HCT116 (cell line): ENCODE data around the gene SEC61A2. TPM values are rescaled to one million over a fixed set of nuclear protein-coding genes. Genes with fewer than 3 reads are reported as not detected.
A peak's percentile ranks its signal among the peaks of the same experiment; 100 is the strongest.

ENCODE experiments used
- ATAC-seq: fragments of 200-7000 bp; cut with Tn5 transposase; 2 replicates; pipeline ENCODE4 v1.9.1; 2020; ENCODE audit warnings: mild to moderate bottlenecking, moderate library complexity
- BruUV-seq: library from RNA; stranded (reverse); fragments of 400-500 nt; replicated peaks from 2 replicates; lab custom pipeline; 2021; lab: Mats Ljungman, UMichigan
- CTCF ChIA-PET: fragments of 300-600 bp; sonication (Branson Sonifier 250); formaldehyde crosslinking; loops from one replicate; lab custom pipeline; 2021; ENCODE audit warnings: antibody characterized with exemption; lab: Charles Lee
- POLR2A ChIA-PET: fragments of 300-600, 350-600 bp; sonication (Branson Sonifier 250); formaldehyde crosslinking; loops from one replicate; lab custom pipeline; 2021; ENCODE audit warnings: antibody characterized with exemption; lab: Charles Lee
- RAD21 ChIA-PET, 2 experiments: fragments of 300-600 bp; sonication (Branson Sonifier 250); formaldehyde crosslinking; loops; one replicate each; lab custom pipeline; 2023; ENCODE audit warnings: low total read pairs in 2 of 2; ENCODE audit not compliant: uncharacterized antibody in 2 of 2, unreplicated experiment in 2 of 2, low non-redundant PET in 1 of 2; lab: Charles Lee
- DNase-seq: peaks from one replicate; pipeline ENCODE4 v3.0.0-alpha.2; 2010; ENCODE audit warnings: low read depth, low spot score
- H2AFZ ChIP-seq: fragments of 200-600 bp; shearing (Covaris generic), sonication (generic); 2 replicates; pipeline ENCODE4 v1.6.1; 2017; ENCODE audit warnings: low read depth, mixed run types, mixed read lengths, antibody characterized with exemption, low read length; ENCODE audit not compliant: poor library complexity, severe bottlenecking
- H3K27ac ChIP-seq: 2 replicates; pipeline ENCODE4 v1.5.1; 2012; ENCODE audit warnings: low read depth, low read length
- H3K27me3 ChIP-seq: fragments of 200-600 bp; sonication (generic); 2 replicates; pipeline ENCODE4 v1.6.1; 2016; ENCODE audit warnings: mixed run types, low read length, mixed read lengths; ENCODE audit not compliant: insufficient read depth
- H3K36me3 ChIP-seq, 2 experiments: fragments of 200-500 bp in 1 of 2; fragments of 200-600 bp in 1 of 2; sonication (Bioruptor generic) in 1 of 2; sonication (generic) in 1 of 2; 2 replicates each; pipeline versions ENCODE4 v1.5.1 to v1.6.1; 2014 to 2016; ENCODE audit warnings: low read length in 2 of 2, inconsistent platforms in 1 of 2, mixed read lengths in 1 of 2, mixed run types in 1 of 2; ENCODE audit not compliant: insufficient read depth in 2 of 2, control insufficient read depth in 1 of 2
- H3K4me1 ChIP-seq, 2 experiments: fragments of 200-600 bp in 1 of 2; sonication (generic) in 1 of 2; 2 replicates each; pipeline versions ENCODE4 v1.5.1 to v1.6.1; 2012 to 2017; ENCODE audit warnings: low read length in 2 of 2, inconsistent platforms in 1 of 2, mild to moderate bottlenecking in 1 of 2, mixed read lengths in 1 of 2, mixed run types in 1 of 2, moderate library complexity in 1 of 2; ENCODE audit not compliant: insufficient read depth in 2 of 2, control insufficient read depth in 1 of 2
- H3K4me2 ChIP-seq: fragments of 200-600 bp; sonication (generic); 2 replicates; pipeline ENCODE4 v1.6.1; 2017; ENCODE audit warnings: mixed run types, low read length, mixed read lengths
- H3K4me3 ChIP-seq, 2 experiments: fragments of 200-600 bp in 1 of 2; sonication (generic) in 1 of 2; replicated peaks in 1 of 2; 2 replicates each; pipeline ENCODE4 v1.5.1; 2011 to 2016; ENCODE audit warnings: low read length in 2 of 2, control low read depth in 1 of 2, low read depth in 1 of 2, mild to moderate bottlenecking in 1 of 2, mixed read lengths in 1 of 2, mixed run types in 1 of 2
- H3K79me2 ChIP-seq: fragments of 200-600 bp; sonication (generic); 2 replicates; pipeline ENCODE4 v1.6.1; 2017; ENCODE audit warnings: mild to moderate bottlenecking, mixed run types, low read length, moderate library complexity, mixed read lengths; ENCODE audit not compliant: insufficient read depth
- H3K9ac ChIP-seq: fragments of 200-600 bp; sonication (generic); 2 replicates; pipeline ENCODE4 v1.6.1; 2016; ENCODE audit warnings: low read length, mixed read lengths
- H3K9me2 ChIP-seq: fragments of 200-600 bp; sonication (generic), shearing (Covaris generic); 2 replicates; pipeline ENCODE4 v1.6.1; 2017; ENCODE audit warnings: mixed run types, mild to moderate bottlenecking, moderate library complexity; ENCODE audit not compliant: insufficient read depth
- H3K9me3 ChIP-seq, 2 experiments: fragments of 200-500 bp in 1 of 2; fragments of 200-600 bp in 1 of 2; sonication (Bioruptor generic) in 1 of 2; sonication (generic) in 1 of 2; 2 replicates each; pipeline ENCODE4 v1.6.1; 2014 to 2017; ENCODE audit warnings: low read length in 2 of 2, mixed read lengths in 2 of 2, inconsistent platforms in 1 of 2, low read depth in 1 of 2, mild to moderate bottlenecking in 1 of 2, mixed run types in 1 of 2, moderate library complexity in 1 of 2; ENCODE audit not compliant: control insufficient read depth in 1 of 2, insufficient read depth in 1 of 2
- H4K20me1 ChIP-seq: fragments of 200-600 bp; sonication (generic), shearing (Covaris generic); 2 replicates; pipeline ENCODE4 v1.6.1; 2017; ENCODE audit warnings: mixed run types, mild to moderate bottlenecking, moderate library complexity; ENCODE audit not compliant: insufficient read depth
- CBX3 ChIP-seq: IDR thresholded peaks from 2 replicates; pipeline ENCODE4 v1.6.1; 2012; ENCODE audit warnings: low read depth
- ELF1 ChIP-seq: IDR thresholded peaks from 2 replicates; pipeline ENCODE4 v1.6.1; 2012; ENCODE audit warnings: low read depth, borderline replicate concordance
- EZH2 ChIP-seq: fragments of 200-600 bp; sonication (generic); IDR thresholded peaks from 2 replicates; pipeline ENCODE4 v1.6.1; 2017; ENCODE audit warnings: antibody characterized with exemption, mixed run types
- EZH2phosphoT487 ChIP-seq: fragments of 200-600 bp; IDR thresholded peaks from 2 replicates; pipeline ENCODE4 v1.6.1; 2018; ENCODE audit warnings: antibody characterized with exemption, borderline replicate concordance
- FOSL1 ChIP-seq: IDR thresholded peaks from 2 replicates; pipeline ENCODE4 v1.6.1; 2012; ENCODE audit warnings: low read depth
- JUND ChIP-seq: IDR thresholded peaks from 2 replicates; pipeline ENCODE4 v1.6.1; 2012
- SIN3A ChIP-seq: IDR thresholded peaks from 2 replicates; pipeline ENCODE4 v1.6.1; 2012; ENCODE audit warnings: low read depth
- SP1 ChIP-seq: IDR thresholded peaks from 2 replicates; pipeline ENCODE4 v1.6.1; 2012; ENCODE audit warnings: low read depth
- SRF ChIP-seq: IDR thresholded peaks from 2 replicates; pipeline ENCODE4 v1.6.1; 2012; ENCODE audit warnings: low read depth
- TCF7L2 ChIP-seq: IDR thresholded peaks from 2 replicates; pipeline ENCODE4 v1.7.0; 2011; ENCODE audit warnings: borderline replicate concordance, inconsistent platforms; ENCODE audit not compliant: insufficient read depth, insufficient read length; ENCODE audit errors: extremely low read depth
- YY1 ChIP-seq: IDR thresholded peaks from 2 replicates; pipeline ENCODE4 v1.6.1; 2011; ENCODE audit warnings: low read length, low read depth, moderate library complexity, mild to moderate bottlenecking; ENCODE audit not compliant: insufficient replicate concordance; ENCODE audit errors: extremely low read depth
- ZFX ChIP-seq: fragments of 450-650 bp; IDR thresholded peaks from 2 replicates; pipeline ENCODE4 v1.6.1; 2017
- intact Hi-C: fragments of 100-400 bp; cut with micrococcal nuclease; formaldehyde crosslinking; loops from 2 replicates; pipeline ENCODE4 v1.10.0; 2022
- total RNA-seq: library from RNA; stranded (reverse); gene quantifications from one replicate; pipeline ENCODE4 v1.2.1, GENCODE V29; 2021; ENCODE audit not compliant: unreplicated experiment
- TF ChIP-seq, protein P1 (sequence below): IDR thresholded peaks from 2 replicates; pipeline ENCODE4 v1.6.1; 2012
- TF ChIP-seq, protein P2 (sequence below): IDR thresholded peaks from 2 replicates; pipeline ENCODE4 v1.6.1; 2012; ENCODE audit warnings: low read depth
- TF ChIP-seq, protein P3 (sequence below): IDR thresholded peaks from 2 replicates; pipeline ENCODE4 v1.6.1; 2011; ENCODE audit warnings: mild to moderate bottlenecking, low read length, moderate library complexity; ENCODE audit not compliant: insufficient replicate concordance; ENCODE audit errors: extremely low read depth

SEC61A2 gene
- total RNA-seq, 1 experiment from 2014 or later = 10.0 TPM

DNA sequence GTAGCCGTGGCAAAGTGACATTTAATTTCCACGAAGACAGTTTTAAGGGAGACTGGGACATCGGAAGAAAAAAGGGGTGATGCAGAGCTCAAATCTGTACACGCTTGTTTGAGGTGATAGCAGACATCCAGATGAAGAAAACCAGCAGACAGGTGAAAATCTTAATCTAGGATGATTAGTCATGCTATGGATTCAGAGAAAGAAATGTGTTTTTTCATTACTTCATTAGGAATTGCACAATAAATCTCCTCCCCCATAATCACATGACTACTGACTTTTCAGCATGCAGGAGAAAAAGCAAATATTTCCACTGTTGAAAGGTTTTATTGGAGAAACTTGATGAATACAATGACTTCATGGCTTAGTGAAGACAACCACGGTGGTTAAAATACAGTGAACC, 63.7 kb downstream of the SEC61A2 start:
- Histone ChIP-seq H2AFZ (no peak overlapping the region), H3K4me1 (peaks cover 11 to 25% of the 10 kb centered on the region in 2 experiments), H3K36me3 (peaks cover 0 to 13% of the 10 kb centered on the region in 2 experiments; a peak in 1 of 4 replicates), H3K9ac (peak overlapping the region; percentile 12; the same call in 1 of the 2 replicates), H3K4me3 (no peak overlapping the region), H4K20me1 (peaks cover 12% of the 10 kb centered on the region; the same call in 1 of the 2 replicates), H3K79me2 (peaks cover 98% of the 10 kb centered on the region), H3K27me3 (no peaks in the 10 kb centered on the region), H3K9me3 (no peaks in the 10 kb centered on the region), H3K9me2 (no peaks in the 10 kb centered on the region), H3K27ac (no peak overlapping the region), H3K4me2 (peak overlapping the region; percentile 92; the same call in 1 of the 2 replicates)
- ChIA-PET POLR2A (no interaction called here), CTCF (no interaction called here), RAD21 (no interaction called here)
- ATAC-seq (no peak), DNase-seq (no peak)
- intact Hi-C loops = no loop called here
- TF ChIP-seq ZFX = no peak
- TSS peak; percentile 11 for BruUV-seq

DNA sequence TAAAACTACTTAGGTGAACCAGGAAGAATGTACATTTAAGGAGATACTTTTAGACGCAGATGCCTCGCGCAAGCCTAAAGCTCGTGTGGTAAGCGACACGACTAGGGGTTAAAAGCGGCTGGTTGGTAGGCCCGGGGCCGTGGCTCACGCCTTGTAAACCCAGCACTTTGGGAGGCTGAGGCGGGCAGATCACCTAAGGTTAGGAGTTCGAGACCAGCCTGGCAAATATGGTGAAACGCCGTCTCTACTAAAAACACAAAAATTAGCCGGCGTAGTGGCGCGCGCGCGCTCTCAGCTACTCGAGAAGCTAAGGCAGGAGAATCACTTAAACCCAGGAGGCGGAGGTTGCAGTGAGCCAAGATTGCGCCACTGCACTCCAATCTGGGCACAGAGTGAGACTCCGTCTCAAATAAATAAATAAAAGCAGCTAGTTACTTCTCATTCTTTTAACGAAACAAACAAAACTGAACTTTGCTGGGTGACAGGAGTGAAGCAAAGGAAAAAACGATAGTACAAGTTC, 65.3 kb downstream of the SEC61A2 start:
- Histone ChIP-seq H3K27me3 (no peaks in the 10 kb centered on the region), H3K9ac (peak overlapping the region; percentile 84), H2AFZ (no peak overlapping the region), H3K4me3 (peak overlapping the region; percentile 83 to 88), H3K4me1 (peaks cover 11 to 27% of the 10 kb centered on the region in 2 experiments), H3K9me2 (no peaks in the 10 kb centered on the region), H3K36me3 (peaks cover 5 to 26% of the 10 kb centered on the region in 2 experiments; a peak in 3 of 4 replicates), H3K4me2 (peak overlapping the region; percentile 92), H3K79me2 (peaks cover 98% of the 10 kb centered on the region), H3K9me3 (no peaks in the 10 kb centered on the region), H3K27ac (peak overlapping the region; percentile 91), H4K20me1 (peaks cover 8% of the 10 kb centered on the region; the same call in 1 of the 2 replicates)
- ATAC-seq (no peak), DNase-seq (no peak)
- ChIA-PET POLR2A (interaction anchor here (1.3 to 1.5 kb wide), 2 partner anchors 14 to 152 kb away, joined by 4 read pairs; partner anchors contain the start of gene UPF2), CTCF (no interaction called here), RAD21 (no interaction called here)
- intact Hi-C loops = no loop called here
- BruUV-seq = no TSS peak
- TF ChIP-seq ELF1 (no peak), CBX3 (no peak), FOSL1 (no peak), SP1 (no peak), TCF7L2 (no peak), ZFX (no peak), EZH2phosphoT487 (no peak), SRF (no peak), YY1 (no peak), JUND (no peak), SIN3A (no peak), EZH2 (no peak)
- TF ChIP-seq, protein P1, sequence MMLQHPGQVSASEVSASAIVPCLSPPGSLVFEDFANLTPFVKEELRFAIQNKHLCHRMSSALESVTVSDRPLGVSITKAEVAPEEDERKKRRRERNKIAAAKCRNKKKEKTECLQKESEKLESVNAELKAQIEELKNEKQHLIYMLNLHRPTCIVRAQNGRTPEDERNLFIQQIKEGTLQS = no peak
- TF ChIP-seq, protein P2, sequence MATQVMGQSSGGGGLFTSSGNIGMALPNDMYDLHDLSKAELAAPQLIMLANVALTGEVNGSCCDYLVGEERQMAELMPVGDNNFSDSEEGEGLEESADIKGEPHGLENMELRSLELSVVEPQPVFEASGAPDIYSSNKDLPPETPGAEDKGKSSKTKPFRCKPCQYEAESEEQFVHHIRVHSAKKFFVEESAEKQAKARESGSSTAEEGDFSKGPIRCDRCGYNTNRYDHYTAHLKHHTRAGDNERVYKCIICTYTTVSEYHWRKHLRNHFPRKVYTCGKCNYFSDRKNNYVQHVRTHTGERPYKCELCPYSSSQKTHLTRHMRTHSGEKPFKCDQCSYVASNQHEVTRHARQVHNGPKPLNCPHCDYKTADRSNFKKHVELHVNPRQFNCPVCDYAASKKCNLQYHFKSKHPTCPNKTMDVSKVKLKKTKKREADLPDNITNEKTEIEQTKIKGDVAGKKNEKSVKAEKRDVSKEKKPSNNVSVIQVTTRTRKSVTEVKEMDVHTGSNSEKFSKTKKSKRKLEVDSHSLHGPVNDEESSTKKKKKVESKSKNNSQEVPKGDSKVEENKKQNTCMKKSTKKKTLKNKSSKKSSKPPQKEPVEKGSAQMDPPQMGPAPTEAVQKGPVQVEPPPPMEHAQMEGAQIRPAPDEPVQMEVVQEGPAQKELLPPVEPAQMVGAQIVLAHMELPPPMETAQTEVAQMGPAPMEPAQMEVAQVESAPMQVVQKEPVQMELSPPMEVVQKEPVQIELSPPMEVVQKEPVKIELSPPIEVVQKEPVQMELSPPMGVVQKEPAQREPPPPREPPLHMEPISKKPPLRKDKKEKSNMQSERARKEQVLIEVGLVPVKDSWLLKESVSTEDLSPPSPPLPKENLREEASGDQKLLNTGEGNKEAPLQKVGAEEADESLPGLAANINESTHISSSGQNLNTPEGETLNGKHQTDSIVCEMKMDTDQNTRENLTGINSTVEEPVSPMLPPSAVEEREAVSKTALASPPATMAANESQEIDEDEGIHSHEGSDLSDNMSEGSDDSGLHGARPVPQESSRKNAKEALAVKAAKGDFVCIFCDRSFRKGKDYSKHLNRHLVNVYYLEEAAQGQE = no peak
- TF ChIP-seq, protein P3, sequence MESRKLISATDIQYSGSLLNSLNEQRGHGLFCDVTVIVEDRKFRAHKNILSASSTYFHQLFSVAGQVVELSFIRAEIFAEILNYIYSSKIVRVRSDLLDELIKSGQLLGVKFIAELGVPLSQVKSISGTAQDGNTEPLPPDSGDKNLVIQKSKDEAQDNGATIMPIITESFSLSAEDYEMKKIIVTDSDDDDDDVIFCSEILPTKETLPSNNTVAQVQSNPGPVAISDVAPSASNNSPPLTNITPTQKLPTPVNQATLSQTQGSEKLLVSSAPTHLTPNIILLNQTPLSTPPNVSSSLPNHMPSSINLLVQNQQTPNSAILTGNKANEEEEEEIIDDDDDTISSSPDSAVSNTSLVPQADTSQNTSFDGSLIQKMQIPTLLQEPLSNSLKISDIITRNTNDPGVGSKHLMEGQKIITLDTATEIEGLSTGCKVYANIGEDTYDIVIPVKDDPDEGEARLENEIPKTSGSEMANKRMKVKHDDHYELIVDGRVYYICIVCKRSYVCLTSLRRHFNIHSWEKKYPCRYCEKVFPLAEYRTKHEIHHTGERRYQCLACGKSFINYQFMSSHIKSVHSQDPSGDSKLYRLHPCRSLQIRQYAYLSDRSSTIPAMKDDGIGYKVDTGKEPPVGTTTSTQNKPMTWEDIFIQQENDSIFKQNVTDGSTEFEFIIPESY = no peak
